HG03571 (cell line): Measurements from ENCODE around the gene COX7B2.

ENCODE experiments used
- ATAC-seq: cut with Tn5 transposase; IDR thresholded peaks from one replicate; pipeline ENCODE4 v1.9.1; 2021; ENCODE audit not compliant: unreplicated experiment

Gene COX7B2

DNA sequence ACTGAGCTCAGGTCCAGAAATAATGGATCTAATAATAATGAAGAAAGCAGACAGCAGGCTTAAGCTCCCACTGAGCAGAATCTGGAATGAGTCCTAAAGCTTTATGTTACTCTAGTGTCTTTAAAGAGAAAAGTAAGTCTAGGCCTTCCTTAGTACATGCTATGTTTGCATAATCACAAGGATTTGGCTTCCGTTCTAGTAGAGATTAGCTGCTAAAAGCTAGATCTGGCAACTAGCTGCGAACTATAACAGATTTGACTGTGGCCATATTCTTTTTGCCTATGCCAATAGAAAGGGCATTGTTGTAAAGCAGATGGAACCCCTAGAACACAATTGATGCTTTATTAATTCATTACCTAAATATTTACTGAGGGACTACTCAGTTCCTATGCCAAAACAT lies 19.0 kb downstream of the COX7B2 start:
- ATAC-seq = no peak

DNA sequence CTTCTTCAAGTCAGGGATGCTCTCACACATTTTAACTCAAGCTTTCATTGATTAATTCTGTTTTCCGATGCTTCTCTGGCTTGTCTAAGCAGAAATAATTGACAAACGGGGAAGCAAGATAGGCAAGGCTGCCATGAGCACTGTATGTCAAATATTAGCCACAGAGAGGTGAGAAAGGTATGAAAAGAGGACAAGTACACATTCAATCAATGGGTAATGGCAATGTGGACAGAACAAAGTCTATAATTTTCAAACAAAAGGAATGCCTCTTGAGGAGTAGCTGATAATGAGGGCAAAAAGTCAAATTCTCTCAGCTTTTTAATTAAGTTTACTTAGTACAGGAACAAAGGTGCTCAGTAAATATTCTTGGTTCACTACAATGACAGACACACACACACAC lies 19.6 kb downstream of the COX7B2 start:
- ATAC-seq = no peak

DNA sequence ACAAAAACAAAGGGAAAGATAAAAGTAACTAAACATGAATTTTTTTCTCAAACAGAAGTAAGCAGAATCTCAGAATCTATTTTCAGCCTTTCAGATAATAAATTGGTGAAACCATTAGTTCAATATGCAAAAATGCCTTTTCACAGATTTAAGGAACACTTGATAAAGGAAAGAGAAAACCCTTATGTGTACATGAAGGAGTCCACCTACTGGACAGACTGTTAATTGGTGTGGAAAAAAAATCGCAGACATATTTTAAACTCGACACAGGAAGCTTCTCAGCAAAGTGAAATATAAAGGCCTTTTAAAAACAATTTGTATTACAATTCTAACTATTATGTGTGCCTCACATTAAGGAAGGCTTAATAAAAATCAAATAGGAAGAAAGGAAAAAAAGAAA lies 22.3 kb downstream of the COX7B2 start:
- ATAC-seq = no peak

DNA sequence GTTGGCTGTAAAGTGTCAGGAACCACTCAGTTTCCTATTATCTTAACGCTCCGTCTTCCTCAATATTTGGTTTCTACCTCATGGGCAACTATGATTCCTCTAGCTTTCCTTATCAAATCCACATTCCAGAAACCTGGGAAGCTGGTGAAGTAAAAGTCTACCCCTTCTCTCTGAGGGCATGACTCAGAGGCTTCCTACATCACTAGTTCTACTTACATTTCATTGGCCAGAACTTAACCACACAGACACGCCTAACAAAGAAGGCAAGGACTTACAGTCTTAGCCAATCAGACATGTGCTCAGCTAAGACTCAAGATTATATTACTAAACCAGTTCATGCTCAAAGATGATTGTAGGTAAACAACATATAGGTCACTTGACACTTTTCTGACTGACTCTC lies 30.4 kb downstream of the COX7B2 start:
- ATAC-seq = no peak

DNA sequence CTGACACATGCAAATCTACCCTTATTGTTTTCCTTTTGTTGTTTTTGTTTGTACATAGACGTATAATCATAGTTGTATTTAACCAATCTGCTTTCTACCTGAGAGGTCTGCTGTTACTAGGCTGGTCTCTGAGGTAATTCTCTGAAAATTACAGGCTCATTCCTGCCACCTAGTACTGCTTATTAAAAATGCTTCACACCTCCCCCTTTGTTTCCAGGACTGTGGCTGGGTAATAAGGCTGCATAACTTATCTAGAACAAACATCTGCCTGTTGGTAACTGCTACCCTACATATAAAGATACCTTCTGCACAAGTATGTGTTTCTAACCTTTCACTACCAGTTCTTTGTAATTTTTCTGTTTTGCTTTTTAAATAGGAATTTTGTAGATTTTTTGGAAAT lies 34.2 kb downstream of the COX7B2 start:
- ATAC-seq = no peak

DNA sequence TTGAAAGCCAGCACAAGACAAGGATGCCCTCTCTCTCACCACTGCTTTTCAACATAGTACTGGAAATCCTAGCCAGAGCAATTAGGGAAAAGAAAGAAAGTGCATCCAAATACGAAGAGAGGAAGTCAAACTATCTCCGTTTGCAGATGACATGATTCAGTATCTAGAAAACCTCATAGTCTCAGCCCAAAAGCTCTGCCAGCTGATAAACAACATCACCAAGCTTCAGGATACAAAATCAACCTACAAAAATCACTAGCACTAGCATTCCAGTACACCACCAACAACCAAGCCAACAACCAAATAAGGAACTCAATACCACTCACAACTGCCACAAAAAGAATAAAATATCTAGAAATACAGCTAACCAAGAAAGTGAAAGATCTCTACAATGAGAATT lies 38.6 kb downstream of the COX7B2 start:
- ATAC-seq = no peak

DNA sequence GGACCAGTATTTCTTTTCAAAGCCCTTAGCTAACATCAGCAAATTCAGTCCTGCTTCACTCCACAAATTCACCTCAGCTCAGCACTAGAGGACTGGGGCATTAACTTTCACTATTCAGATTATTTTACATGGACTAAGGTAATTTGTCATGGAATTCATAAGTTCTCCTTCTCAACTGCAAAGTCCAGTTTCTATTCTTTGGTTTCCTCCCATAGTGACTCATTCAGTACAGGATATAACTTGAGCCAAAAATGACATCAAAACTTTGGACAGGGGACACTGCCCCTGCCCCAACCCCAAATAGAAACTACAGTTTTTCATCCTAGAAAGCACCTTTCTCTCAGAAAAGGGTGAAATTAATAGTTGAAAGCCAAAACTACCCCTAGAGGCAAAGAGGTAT lies 52.7 kb downstream of the COX7B2 start:
- ATAC-seq = no peak

DNA sequence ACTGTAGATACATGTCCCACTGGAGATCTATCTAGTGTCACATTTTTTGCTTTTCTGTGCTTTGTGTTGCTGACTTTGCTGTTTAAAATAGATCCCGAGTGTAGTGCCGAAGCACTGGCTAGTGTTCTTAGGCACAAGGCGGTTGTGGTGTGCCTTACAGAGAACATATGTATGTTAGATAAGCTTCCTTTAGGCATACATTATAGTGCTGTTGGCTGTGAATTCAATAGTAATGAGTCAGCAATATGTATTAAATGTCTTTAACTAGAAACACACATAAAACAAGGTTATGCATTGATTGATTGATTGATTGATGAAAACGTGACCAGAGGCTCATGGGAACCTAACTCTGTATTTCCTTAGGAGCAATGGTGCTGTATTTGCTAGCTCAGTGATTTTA lies 56.2 kb downstream of the COX7B2 start:
- no peak for ATAC-seq

DNA sequence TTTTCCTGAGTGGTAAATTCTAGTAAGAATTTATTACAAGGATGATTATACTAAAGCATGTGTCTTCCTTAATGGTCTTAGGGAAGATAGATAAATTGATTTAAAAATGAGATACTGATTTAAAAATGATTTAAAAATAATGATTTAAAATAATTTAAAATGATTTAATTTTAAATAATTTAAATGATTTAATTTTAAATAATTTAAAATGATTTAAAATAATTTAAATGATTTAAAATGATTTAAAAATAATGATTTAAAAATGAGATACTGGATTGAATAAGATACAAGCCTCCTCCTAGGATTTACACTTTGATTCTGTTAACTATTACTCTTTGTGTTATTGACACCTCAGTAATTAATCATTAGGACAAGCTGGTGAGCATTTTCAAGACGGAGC lies 59.0 kb downstream of the COX7B2 start:
- no peak for ATAC-seq

DNA sequence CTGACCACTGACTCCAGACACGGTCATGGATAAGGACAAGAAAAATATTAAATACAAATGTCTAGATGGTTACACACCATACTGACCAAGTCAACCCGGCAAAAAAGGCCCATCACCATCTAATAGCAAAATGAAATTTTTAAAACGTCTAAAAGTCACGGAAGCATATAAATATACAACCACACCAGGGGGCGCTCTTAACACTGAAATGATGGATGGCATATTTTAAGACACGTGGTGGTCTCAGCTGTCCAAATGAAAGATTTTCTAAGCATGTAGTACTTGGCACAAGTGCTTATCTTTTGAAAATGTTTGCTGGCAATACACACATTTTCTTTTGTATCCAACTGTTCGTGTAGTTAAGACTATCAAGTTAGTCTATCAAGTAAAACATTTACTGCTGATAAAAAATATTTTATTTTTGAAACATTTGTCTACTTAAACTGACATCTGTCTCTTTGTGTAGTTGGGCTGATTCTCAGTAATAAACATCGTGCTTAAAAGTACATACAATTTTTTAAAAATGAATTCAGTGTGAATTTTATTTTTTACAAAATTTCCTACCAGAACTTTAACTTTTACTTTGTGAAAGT lies 64.6 kb downstream of the COX7B2 start:
- no peak for ATAC-seq

DNA sequence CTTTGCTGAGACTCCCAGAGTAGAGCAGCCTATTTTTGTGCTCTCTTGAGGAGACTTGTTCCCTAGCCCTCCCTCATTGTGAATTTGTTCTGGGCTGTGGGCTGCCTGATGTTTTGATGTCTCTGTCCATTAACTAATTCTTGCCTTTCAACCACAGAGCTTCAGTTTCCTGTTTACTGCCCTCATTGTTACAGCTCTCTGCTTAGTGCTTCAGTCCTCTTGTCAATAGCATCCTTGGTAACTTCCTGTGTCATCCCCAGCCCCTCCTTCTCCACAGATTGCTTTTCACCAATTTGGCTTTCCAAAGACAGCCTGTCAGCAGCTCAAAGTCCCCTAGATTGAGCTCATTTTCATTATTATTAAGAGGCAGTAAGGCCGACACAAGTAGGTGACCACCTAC lies 69.9 kb downstream of the COX7B2 start:
- ATAC-seq = no peak

DNA sequence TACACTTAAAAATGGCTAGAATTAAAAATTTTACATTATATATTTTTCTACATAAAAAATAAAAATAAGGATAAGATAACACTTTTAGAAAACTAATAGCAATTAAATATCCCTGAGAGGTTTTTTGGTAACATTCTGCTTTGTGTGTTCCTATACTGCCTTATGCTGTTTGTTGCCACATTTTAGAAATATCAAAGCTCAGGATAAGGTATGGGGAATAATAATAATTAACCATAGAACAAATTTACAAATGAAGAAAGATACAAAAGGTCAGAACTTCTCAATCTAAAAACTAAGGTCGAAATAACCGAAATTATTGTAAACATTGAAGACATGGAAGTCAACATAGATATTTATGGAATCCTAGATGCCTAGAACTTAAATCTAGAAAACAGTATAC lies 71.4 kb downstream of the COX7B2 start:
- ATAC-seq = no peak

DNA sequence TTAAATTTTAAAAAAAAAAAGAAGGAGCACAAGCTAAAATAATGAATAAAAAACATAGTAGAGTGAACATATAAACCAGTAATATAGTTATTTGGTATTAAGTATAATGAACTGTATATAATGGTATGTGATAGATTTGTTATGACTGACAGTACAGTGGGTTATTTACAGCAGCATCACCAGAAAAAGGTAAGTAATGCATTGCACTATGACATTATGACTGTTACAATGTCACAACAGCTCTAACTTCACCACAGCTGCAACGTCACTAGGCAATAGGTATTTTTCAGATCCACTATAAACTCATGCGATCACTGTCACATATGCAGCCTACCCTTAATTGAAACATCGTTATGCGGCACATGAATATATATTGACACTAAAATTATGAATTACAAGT lies 72.5 kb downstream of the COX7B2 start:
- no peak for ATAC-seq

DNA sequence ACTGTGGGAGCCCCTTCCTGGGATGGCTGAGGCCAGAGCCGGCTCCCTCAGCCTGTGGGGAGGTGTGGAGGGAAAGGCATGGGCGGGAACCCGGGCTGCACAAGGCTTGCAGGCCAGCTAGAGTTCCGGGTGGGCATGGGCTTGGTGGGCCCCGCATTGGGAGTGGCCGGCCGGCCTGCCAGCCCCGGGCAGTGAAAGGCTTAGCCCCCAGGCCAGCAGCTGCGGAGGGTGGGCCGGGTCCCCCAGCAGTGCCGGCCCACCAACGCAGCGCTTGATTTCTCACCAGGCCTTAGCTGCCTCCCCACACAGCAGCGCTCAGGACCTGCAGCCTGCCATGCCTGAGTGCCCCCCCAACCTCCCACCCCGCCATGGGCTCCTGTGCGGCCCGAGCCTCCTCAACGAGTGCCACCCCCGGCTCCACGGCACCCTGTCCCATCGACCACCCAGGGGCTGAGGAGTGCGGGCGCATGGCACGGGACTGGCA lies 78.0 kb downstream of the COX7B2 start:
- ATAC-seq = no peak

DNA sequence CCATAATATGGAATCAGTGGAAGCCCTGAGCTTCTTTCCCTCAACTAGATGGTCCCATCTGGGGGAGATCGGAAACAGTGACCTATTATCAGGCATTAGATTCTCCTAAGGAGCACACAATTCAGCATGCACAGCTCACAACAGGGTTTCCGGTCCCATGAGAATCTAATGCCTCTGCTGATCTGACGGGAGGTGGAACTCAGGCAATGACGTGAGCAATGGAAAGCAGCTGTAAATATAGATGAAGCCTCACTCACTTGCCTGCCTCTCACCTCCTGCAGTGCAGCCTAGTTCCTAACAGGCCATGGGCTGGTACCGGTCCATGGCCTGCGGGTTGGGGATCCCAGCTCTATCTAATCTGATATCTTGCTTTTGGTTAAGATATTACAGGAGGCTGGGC lies 88.9 kb downstream of the COX7B2 start:
- ATAC-seq = no peak

DNA sequence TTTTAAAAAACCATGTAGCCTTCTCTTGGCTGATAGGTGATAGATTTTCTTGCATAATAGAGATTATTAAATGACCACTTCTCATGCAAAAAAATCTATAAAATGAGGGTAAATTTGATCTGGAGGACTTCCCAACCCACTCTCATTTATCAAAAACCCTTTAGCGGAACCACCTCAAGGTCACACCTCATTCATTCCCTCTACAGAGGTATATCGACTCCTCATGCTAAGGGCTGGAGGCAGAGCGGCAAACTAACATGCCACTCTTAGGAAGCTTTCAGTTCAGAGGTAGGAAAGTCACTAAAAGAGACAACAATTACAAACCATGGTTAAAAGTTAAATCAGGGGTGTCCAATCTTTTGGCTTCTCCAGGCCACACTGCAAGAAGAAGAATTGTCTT lies 90.0 kb downstream of the COX7B2 start:
- no peak for ATAC-seq

DNA sequence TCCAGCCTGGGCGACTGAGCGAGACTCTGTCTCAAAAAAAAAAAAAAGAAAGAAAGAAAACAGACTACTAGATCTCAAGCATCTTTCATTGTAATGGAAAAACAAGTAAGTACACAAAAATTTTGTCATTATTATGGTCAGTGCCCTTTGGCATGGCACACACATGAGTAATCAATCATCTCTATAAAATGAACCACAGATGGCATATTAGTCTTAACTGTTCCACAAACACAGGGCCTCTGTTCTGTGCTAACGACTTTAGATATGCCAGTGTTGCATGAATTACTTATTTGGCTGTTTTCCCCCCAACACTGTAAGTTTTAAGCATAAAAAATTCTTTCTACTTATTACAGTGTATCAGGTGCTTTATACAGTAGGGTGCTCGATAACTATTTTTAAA lies 90.4 kb downstream of the COX7B2 start:
- no peak for ATAC-seq

DNA sequence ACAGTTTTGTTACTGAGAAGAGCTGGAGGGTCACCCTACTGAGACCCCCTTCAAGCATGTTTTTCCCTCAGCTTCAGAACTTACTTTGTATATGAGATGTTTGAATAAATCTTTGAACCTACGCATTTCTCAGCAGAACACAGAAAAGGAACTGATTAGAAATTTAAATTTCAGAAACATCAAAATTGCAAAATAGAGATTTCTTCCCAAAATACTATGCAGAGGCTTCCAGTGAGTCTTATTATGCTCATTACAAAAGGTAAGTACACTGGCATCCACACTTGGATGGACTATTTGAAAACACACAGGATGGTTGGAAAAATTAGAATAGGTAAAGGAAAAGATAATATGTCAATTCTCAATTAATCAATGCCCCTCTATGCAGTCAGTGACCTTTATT lies 91.2 kb downstream of the COX7B2 start:
- ATAC-seq = no peak

DNA sequence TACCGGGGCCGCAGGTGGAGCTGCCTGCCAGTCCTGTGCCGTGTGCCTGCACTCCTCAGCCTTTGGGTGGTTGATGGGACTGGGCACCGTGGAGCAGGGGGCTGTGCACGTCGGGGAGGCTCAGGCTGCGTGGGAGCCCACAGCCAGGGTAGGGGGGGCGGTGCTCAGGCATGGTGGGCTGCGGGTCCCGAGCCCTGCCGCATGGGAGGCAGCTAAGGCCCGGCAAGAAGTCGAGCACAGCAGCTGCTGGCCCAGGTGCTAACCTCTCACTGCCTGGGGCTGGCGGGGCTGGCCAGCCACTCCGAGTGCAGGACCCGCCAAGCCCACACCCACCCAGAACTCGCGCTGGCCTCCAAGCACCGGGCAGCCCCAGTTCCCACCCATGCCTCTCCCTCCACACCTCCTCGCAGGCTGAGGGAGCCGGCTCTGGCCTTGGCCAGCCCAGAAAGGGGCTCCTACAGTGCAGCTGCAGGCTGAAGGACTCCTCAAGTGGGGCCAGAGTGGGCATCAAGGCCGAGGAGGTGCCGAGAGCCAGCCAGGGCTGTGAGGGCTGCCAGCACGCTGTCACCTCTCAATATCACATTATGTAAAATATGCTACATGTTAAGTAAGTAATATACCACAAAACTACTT lies 104.1 kb downstream of the COX7B2 start:
- no peak for ATAC-seq

DNA sequence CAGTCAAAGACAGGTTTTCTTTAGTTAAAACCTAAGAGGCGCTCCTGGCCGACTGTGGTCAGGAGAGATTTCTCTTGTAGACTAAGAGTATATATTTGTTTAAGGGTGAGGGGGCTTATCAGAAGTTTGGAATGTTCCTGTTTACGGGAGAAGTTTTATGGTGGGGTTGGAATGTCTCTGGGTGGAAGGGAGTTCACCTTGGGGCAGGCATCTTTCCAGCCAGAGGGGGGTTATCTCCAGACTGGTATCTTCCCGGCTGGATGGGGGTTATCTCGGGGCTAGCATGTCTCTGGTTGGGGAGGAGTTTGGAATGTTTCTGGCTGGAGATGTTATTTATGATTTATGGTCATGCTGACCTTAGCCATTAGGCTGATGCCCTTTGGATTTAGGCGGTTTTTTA lies 116.0 kb downstream of the COX7B2 start:
- ATAC-seq = no peak

DNA sequence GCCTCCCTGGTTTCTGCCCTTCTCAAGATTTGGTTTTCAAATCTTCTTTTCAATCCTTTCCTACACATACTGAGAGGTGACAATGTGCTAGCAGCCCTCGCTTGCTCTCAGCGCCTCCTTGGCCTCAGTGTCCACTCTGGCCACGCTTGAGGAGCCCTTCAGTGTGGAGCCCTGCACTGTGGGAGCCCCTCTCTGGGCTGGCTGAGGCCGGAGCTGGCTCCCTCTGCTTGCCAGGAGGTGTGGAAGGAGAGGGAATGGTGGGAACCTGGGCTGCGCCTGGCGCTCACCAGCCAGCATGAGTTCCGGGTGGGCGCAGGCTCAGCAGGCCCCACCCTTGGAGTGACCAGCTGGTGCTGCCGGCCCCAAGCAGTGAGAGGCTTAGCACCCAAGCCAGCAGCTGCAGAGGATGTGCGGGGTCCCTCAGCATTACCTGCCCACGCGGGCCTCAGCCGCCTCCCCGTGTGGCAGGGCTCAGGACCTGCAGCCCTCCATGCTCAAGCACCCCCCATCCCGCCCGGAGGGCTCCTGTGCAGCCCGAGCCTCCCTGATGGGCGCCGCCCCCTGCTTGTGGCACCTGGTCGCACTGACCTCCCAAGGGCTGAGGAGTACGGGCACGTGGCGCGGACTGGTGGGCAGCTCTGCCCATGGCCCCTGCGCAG lies 127.5 kb downstream of the COX7B2 start:
- no peak for ATAC-seq

DNA sequence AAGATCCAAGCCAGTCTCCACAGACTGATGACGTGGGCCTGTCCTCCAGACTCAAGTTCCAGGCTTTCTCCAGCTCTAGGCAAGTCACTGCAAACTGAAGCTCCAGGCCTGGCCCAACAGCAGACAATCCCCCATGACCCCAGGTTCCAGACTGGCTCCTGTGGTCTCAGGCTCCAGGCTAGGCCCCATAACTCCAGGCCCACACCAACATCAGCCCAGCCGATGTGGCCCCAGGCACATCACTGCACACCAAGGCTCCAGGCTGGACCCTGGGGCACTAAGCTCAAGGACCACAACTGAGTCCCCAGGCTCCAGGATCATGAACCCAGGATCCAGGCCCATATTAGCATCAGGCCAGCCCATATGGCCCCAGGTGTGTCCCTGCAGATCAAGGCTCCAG lies 143.6 kb downstream of the COX7B2 start:
- no peak for ATAC-seq

DNA sequence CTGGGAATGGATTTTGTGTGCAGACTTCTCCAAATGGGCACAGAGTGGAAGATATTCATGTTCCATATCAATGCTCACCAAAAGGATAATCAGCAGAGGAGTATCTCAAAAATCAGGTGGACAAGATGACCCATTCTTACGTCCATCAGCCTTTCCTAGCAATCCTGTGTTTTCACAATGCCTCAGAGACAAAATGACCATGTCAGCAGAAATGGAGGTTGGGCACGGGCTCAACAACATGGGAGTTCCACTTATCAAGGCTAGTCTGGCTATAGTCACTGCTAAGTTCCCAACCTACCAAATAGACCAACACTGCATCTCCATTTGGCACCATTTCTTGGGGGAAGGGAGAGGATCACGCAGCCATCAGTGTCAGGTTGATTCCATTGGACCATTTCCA lies 179.0 kb downstream of the COX7B2 start:
- no peak for ATAC-seq
